A549 (cell line): ENCODE data around the gene CNP.

Source experiments
- CBX2 ChIP-seq: fragments of 200-600 bp; sonication (generic); IDR thresholded peaks from 2 replicates; pipeline ENCODE4 v1.6.1; 2016; ENCODE audit warnings: low read depth, mild to moderate bottlenecking, borderline replicate concordance
- CEBPB ChIP-seq, 2 experiments: fragments of >200 bp in 1 of 2; sonication (Bioruptor Twin) in 1 of 2; formaldehyde crosslinking in 1 of 2; IDR thresholded peaks; 2 replicates each; pipeline ENCODE4 v1.6.1; 2012 to 2016
- CHD2 ChIP-seq: fragments of 150-350 bp; IDR thresholded peaks from 2 replicates; pipeline ENCODE4 v1.6.1; 2014; ENCODE audit warnings: low read length; ENCODE audit not compliant: partially characterized antibody
- CTCF ChIP-seq: fragments of >200 bp; sonication (Bioruptor Twin); formaldehyde crosslinking; IDR thresholded peaks from 3 replicates; pipeline ENCODE4 v1.5.1; 2016
- JUN ChIP-seq, 2 experiments: fragments of >200 bp; sonication (Bioruptor Twin); formaldehyde crosslinking; IDR thresholded peaks; 2 replicates in 1 of 2; 3 replicates in 1 of 2; pipeline ENCODE4 v1.6.1; 2016 to 2017
- MAFK ChIP-seq: fragments of 450-650 bp; IDR thresholded peaks from 2 replicates; pipeline ENCODE4 v1.6.1; 2014; ENCODE audit not compliant: partially characterized antibody
- POLR2A ChIP-seq: IDR thresholded peaks from 2 replicates; pipeline ENCODE4 v1.6.1; 2012; ENCODE audit warnings: mild to moderate bottlenecking, low read length
- REST ChIP-seq: fragments of 200-600 bp; sonication (generic); IDR thresholded peaks from 2 replicates; pipeline ENCODE4 v1.6.1; 2016; ENCODE audit warnings: antibody characterized with exemption, mild to moderate bottlenecking, moderate library complexity
- SMC3 ChIP-seq: fragments of >200 bp; sonication (Bioruptor Twin); formaldehyde crosslinking; IDR thresholded peaks from 3 replicates; pipeline ENCODE4 v1.6.1; 2018; ENCODE audit warnings: inconsistent platforms
- USF2 ChIP-seq: fragments of 450-650 bp; IDR thresholded peaks from 2 replicates; pipeline ENCODE4 v1.6.1; 2014; ENCODE audit warnings: antibody characterized with exemption

- TF ChIP-seq CTCF: no peak
- no peak for TF ChIP-seq USF2
- no peak for TF ChIP-seq POLR2A
- TF ChIP-seq REST: no peak
- TF ChIP-seq SMC3: no peak
- TF ChIP-seq JUN (IDR thresholded peaks at IDR 0.05): no peak
- TF ChIP-seq CHD2: no peak
- TF ChIP-seq CEBPB (IDR thresholded peaks at IDR 0.05): no peak
- no peak for TF ChIP-seq CBX2
- TF ChIP-seq MAFK: no peak
Observed at GRCh38 chr17:41939693-41940090, 26.9 kb upstream of the CNP start.
